PFSK-1 (cell line): ENCODE measurements around the gene KLHL21.

Experiments
- FOXP2 ChIP-seq: optimal IDR thresholded peaks from 2 replicates; pipeline ENCODE3; 2011; ENCODE audit warnings: borderline replicate concordance, control low read depth, inconsistent platforms; ENCODE audit not compliant: insufficient read depth; ENCODE audit errors: extremely low read length, extremely low read depth
- POLR2AphosphoS5 ChIP-seq: IDR thresholded peaks from 2 replicates; pipeline ENCODE4 v1.6.1; 2012; ENCODE audit warnings: low read depth, mild to moderate bottlenecking, control low read depth, low read length, moderate library complexity
- SIN3A ChIP-seq: IDR thresholded peaks from 2 replicates; pipeline ENCODE4 v1.6.1; 2012; ENCODE audit warnings: mild to moderate bottlenecking, low read length, moderate library complexity, borderline replicate concordance; ENCODE audit not compliant: insufficient read depth
- TAF1 ChIP-seq: IDR thresholded peaks from 2 replicates; pipeline ENCODE4 v1.6.1; 2012; ENCODE audit warnings: low read length, control low read depth, borderline replicate concordance; ENCODE audit not compliant: insufficient read depth
- TF ChIP-seq, protein P1 (sequence below), 2 experiments: IDR thresholded peaks; 2 replicates each; pipeline versions ENCODE4 v1.6.1 to v1.8.0; 2011 to 2012; ENCODE audit warnings: low read depth in 2 of 2, low read length in 2 of 2, control low read depth in 1 of 2, inconsistent platforms in 1 of 2, mild to moderate bottlenecking in 1 of 2, moderate library complexity in 1 of 2; ENCODE audit not compliant: insufficient read depth in 1 of 2

DNA sequence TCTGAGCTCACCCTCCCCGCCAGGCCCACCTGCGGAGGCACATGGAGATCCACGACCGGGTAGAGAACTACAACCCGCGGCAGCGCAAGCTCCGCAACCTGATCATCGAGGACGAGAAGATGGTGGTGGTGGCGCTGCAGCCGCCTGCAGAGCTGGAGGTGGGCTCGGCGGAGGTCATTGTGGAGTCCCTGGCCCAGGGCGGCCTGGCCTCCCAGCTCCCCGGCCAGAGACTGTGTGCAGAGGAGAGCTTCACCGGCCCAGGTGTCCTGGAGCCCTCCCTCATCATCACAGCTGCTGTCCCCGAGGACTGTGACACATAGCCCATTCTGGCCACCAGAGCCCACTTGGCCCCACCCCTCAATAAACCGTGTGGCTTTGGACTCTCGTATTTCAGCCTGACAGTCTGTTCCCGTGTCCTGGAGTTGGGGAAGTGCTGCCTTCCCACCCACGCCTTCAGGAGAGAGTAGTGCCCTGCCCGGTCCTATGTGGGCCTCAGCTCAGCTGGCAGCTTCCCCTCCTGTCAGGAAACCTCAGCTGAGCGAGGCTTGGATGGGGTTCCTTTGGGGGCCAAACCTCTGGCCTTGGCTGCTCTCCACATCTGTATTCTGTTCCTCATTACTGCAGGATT, 13.7 kb downstream of the KLHL21 start:
- TF ChIP-seq POLR2AphosphoS5 (no peak), SIN3A (no peak), TAF1 (no peak), FOXP2 (no peak)
- TF ChIP-seq, protein P1, sequence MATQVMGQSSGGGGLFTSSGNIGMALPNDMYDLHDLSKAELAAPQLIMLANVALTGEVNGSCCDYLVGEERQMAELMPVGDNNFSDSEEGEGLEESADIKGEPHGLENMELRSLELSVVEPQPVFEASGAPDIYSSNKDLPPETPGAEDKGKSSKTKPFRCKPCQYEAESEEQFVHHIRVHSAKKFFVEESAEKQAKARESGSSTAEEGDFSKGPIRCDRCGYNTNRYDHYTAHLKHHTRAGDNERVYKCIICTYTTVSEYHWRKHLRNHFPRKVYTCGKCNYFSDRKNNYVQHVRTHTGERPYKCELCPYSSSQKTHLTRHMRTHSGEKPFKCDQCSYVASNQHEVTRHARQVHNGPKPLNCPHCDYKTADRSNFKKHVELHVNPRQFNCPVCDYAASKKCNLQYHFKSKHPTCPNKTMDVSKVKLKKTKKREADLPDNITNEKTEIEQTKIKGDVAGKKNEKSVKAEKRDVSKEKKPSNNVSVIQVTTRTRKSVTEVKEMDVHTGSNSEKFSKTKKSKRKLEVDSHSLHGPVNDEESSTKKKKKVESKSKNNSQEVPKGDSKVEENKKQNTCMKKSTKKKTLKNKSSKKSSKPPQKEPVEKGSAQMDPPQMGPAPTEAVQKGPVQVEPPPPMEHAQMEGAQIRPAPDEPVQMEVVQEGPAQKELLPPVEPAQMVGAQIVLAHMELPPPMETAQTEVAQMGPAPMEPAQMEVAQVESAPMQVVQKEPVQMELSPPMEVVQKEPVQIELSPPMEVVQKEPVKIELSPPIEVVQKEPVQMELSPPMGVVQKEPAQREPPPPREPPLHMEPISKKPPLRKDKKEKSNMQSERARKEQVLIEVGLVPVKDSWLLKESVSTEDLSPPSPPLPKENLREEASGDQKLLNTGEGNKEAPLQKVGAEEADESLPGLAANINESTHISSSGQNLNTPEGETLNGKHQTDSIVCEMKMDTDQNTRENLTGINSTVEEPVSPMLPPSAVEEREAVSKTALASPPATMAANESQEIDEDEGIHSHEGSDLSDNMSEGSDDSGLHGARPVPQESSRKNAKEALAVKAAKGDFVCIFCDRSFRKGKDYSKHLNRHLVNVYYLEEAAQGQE (IDR thresholded peaks at IDR 0.05; ENCODE audit: insufficient read depth in 1 of 2, low read depth in 2 of 2, low read length in 2 of 2): no peak
